Activated B cell treated with CpG ODN at 0.5 μM for 24 hours (primary cell): Measurements from ENCODE around the gene LGALS9. TPM values are rescaled to one million over a fixed set of nuclear protein-coding genes. Genes with fewer than 3 reads are reported as not detected.
A peak's percentile ranks its signal among the peaks of the same experiment; 100 is the strongest.

Source experiments
- ATAC-seq: fragments of 200-7000 bp; cut with Tn5 transposase; one replicate; pipeline ENCODE4 v1.10.0; 2021; ENCODE audit warnings: low read depth, mild to moderate bottlenecking, moderate library complexity
- CTCF ChIA-PET: fragments of 350-600 bp; sonication (Branson Sonifier 250); formaldehyde crosslinking; loops from one replicate; lab custom pipeline; 2021; ENCODE audit warnings: antibody characterized with exemption; lab: Charles Lee
- POLR2A ChIA-PET: fragments of 350-600 bp; sonication (Branson Sonifier 250); formaldehyde crosslinking; loops from one replicate; lab custom pipeline; 2021; ENCODE audit warnings: antibody characterized with exemption; lab: Charles Lee
- DNase-seq: peaks from one replicate; pipeline ENCODE4 v3.0.0; 2022
- H3K27ac Mint-ChIP-seq: one replicate; pipeline ENCODE4 v1.8.0; 2020; ENCODE audit warnings: mixed read lengths
- H3K27me3 Mint-ChIP-seq: one replicate; pipeline ENCODE4 v1.8.0; 2021; ENCODE audit warnings: mixed read lengths
- H3K36me3 Mint-ChIP-seq: one replicate; pipeline ENCODE4 v1.8.0; 2021; ENCODE audit warnings: low read depth, mixed read lengths
- H3K4me1 Mint-ChIP-seq: one replicate; pipeline ENCODE4 v1.8.0; 2021; ENCODE audit warnings: mixed read lengths
- H3K4me3 Mint-ChIP-seq: one replicate; pipeline ENCODE4 v1.8.0; 2020; ENCODE audit warnings: mild to moderate bottlenecking, mixed read lengths
- H3K9me3 Mint-ChIP-seq: one replicate; pipeline ENCODE4 v1.8.0; 2020; ENCODE audit warnings: mixed read lengths
- CTCF ChIP-seq: fragments of 200-600 bp; IDR thresholded peaks from one replicate; pipeline ENCODE4 v1.8.0; 2022; ENCODE audit warnings: antibody characterized with exemption, mild to moderate bottlenecking
- intact Hi-C: fragments of 100-400 bp; cut with micrococcal nuclease; formaldehyde crosslinking; loops from one replicate; pipeline ENCODE4 v1.15.1; 2024
- total RNA-seq: library from RNA; stranded (reverse); gene quantifications from 2 replicates; pipeline ENCODE4 v1.2.3, GENCODE V29; 2022

Gene LGALS9
- total RNA-seq, 1 donor from 2014 or later, result 79.9 TPM

- Mint-ChIP-seq H3K9me3 (no peaks in the 10 kb centered on the region), H3K4me1 (peaks cover 2% of the 10 kb centered on the region), H3K4me3 (no peak overlapping the region), H3K36me3 (peaks cover 46% of the 10 kb centered on the region), H3K27ac (no peak overlapping the region), H3K27me3 (no peaks in the 10 kb centered on the region)
- CTCF ChIA-PET, result interaction anchor here (0.6 to 7.8 kb wide), 6 partner anchors 142 to 361 kb away, joined by 3 to 131 read pairs (median 4); partner anchors contain the start of gene KSR1
- no peak for ATAC-seq
- DNase-seq, result no peak
- intact Hi-C loops, result no loop called here
- POLR2A ChIA-PET, result no interaction called here
- no peak for TF ChIP-seq CTCF
These were observed 33.1 kb upstream of the LGALS9 start for GRCh38 chr17:27597783-27598320.

DNA sequence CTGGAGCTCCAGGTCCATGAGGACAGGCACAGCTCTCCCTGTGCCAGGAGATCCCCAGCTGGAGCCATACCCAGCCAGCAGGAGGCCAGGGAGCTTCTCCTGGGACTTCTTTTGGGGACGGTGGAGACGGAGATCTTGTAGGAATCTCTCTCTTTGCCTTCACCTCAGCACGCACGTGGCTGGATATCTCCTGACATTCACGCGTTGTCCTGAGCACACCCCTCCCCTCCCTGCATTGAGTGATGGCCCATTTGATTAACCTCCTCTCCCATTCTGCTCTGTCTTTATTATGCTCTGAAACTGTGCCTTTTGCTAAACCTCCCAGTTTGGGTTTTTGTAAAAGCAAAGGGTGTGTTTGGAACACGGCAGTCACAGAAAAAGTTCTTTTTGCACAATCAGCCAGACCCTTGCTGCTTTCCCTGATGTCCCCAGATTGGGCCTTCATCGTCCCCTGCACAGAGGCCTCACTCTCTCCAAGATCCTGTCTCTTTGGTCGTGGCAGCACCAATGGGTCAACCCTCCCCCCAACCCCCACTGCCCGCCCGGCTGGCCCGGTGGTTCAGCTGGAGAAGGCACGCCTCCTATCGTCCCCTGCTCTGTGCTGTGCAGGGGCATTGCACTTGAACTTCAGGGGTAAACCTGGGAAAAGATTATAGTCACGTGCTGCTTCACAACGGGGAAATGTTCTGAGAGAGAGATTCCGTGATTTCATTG, 32.5 kb upstream of the LGALS9 start:
- no peak for TF ChIP-seq CTCF
- Mint-ChIP-seq H3K9me3 (no peaks in the 10 kb centered on the region), H3K27ac (no peak overlapping the region), H3K27me3 (no peaks in the 10 kb centered on the region), H3K4me3 (no peak overlapping the region), H3K4me1 (peaks cover 2% of the 10 kb centered on the region), H3K36me3 (peaks cover 43% of the 10 kb centered on the region)
- ChIA-PET POLR2A (interaction anchor here (1.2 to 1.4 kb wide), 3 partner anchors 244 to 362 kb away, joined by 3 to 4 read pairs (median 3); no protein-coding TSS in a partner anchor), CTCF (interaction anchor here (1.0 to 7.8 kb wide), 13 partner anchors 12 to 398 kb away, joined by 3 to 131 read pairs (median 10); partner anchors contain the start of gene KSR1)
- intact Hi-C loops, result no loop called here
- DNase-seq (no peak), ATAC-seq (no peak)

DNA sequence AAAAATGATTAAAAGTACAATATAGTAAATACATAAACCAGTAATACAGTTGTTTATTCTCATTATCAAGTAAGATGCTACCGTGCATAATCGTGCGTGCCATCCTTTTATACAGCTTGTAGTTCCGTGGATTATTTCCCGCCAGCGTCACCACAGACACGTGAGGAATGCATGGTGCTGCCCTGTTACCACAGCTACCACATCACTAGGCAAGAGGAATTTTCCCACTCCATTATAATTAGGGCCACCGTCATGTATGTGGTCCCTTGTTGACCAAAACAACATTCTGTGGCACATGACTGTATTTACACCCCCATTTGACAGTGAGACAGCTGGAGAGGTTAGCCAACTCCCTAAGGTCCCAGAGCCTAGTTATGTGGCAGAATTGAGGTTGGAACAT, 30.5 kb upstream of the LGALS9 start:
- TF ChIP-seq CTCF, result no peak
- Mint-ChIP-seq H3K36me3 (peaks cover 45% of the 10 kb centered on the region), H3K9me3 (no peaks in the 10 kb centered on the region), H3K4me1 (peaks cover 2% of the 10 kb centered on the region), H3K27me3 (no peaks in the 10 kb centered on the region), H3K4me3 (no peak overlapping the region), H3K27ac (no peak overlapping the region)
- intact Hi-C loops, result loop anchor here (2.0 to 5.0 kb wide), 2 partner anchors 32 to 473 kb away; no protein-coding TSS in a partner anchor
- no peak for DNase-seq
- no peak for ATAC-seq
- POLR2A ChIA-PET, result interaction anchor here (1.0 to 1.4 kb wide), 3 partner anchors 144 to 359 kb away, joined by 3 to 9 read pairs (median 3); partner anchors contain the start of gene KSR1
- CTCF ChIA-PET, result interaction anchor here (0.9 to 7.8 kb wide), 39 partner anchors 10 to 405 kb away, joined by 3 to 131 read pairs (median 6); partner anchors contain the start of genes KSR1 and WSB1

DNA sequence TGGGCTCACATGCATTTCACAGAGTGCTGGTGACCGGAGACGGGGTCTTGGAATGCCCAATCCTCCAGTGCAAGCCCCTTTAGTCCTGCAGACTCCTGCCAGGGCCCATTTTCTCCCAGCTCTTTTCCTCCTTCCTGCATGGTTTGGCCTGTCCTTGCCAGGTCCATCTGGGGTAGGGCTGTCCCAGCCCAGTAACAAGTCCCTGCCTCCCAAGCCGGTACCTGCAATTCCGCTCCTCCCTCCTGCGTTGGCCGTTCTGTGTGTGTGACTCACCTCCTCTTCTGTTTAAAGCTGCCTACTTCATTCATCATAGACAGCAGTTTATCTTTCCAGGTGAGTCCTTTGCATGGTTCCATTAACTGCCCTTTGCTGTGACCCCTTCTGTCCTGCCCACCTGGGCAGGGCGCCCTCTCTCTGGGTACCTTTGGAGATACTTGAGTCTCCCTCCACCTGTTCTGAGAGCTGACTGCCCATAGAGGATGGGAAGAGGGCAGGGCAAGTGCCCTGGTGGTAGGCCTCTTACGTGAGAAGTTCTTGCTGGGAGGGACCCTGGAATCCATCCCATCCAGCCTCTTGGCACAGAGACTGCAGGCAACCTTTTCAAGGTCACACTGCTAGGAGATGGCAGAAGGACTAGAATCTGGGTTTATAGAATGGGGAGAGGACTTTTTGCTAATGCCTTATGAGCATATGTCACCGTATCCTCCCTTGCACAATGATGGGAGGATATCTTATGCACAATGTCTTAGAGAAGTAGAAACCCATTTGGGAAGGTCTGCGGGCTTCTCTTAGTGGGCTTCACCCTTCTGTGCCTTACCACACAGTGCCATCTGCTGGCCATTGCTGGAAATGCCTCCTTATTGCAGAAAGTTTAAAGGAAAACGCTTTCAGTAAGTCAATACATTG, 29.7 kb upstream of the LGALS9 start:
- ChIA-PET CTCF (interaction anchor here (0.7 to 7.8 kb wide), 26 partner anchors 9 to 405 kb away, joined by 3 to 131 read pairs (median 8); partner anchors contain the start of genes KSR1 and WSB1), POLR2A (no interaction called here)
- Mint-ChIP-seq H3K4me1 (peaks cover 2% of the 10 kb centered on the region), H3K36me3 (peaks cover 44% of the 10 kb centered on the region), H3K27me3 (no peaks in the 10 kb centered on the region), H3K27ac (no peak overlapping the region), H3K9me3 (no peaks in the 10 kb centered on the region), H3K4me3 (no peak overlapping the region)
- TF ChIP-seq CTCF, result no peak
- DNase-seq, result peak; percentile 71
- ATAC-seq, result peak; percentile 64
- intact Hi-C loops, result loop anchor here (1.0 to 5.0 kb wide), 8 partner anchors 33 to 474 kb away; partner anchors contain the start of gene KSR1
